ENCODE data around the gene TMOD1.

GRCh38 chr9:97632985-97633858 is 131.8 kb downstream of the TMOD1 start, which contains the start of the genes NCBP1 and TSTD2:
- TF ChIP-seq CTCF (IDR thresholded peaks at IDR 0.05): peak in 1 of 3 donors; percentile 26
- TF ChIP-seq POLR2A (IDR thresholded peaks at IDR 0.05): peak; percentile 82
